Kidney epithelial cell (primary cell): ENCODE results near the gene ENTR1. TPM values are rescaled to one million over a fixed set of nuclear protein-coding genes. Genes with fewer than 3 reads are reported as not detected.

Experiments
- DNase-seq: peaks from one replicate; pipeline ENCODE4 v3.0.0-alpha.2; 2010; ENCODE audit warnings: low read depth
- H3K27me3 ChIP-seq: 2 replicates; pipeline ENCODE4 v1.6.0; 2011; ENCODE audit warnings: low read length; ENCODE audit not compliant: control insufficient read depth, insufficient read depth
- H3K36me3 ChIP-seq: 2 replicates; pipeline ENCODE4 v1.5.1; 2011; ENCODE audit warnings: low read length; ENCODE audit not compliant: control insufficient read depth, insufficient read depth
- H3K4me3 ChIP-seq: 2 replicates; pipeline ENCODE4 v1.5.1; 2011; ENCODE audit warnings: low read depth, mild to moderate bottlenecking, control low read depth, low read length
- total RNA-seq: library from RNA; depleted of rRNA; stranded (reverse); fragments of >200 nt; gene quantifications from 2 replicates; pipeline ENCODE4 v1.2.3, GENCODE V29; 2015
- TF ChIP-seq, protein P1 (sequence below): IDR thresholded peaks from 2 replicates; pipeline ENCODE4 v1.5.1; 2011; ENCODE audit warnings: mild to moderate bottlenecking, moderate library complexity, low read length, control low read depth, inconsistent platforms; ENCODE audit not compliant: insufficient read depth, poor library complexity, severe bottlenecking

The ENTR1 gene
- total RNA-seq, 1 donor from 2014 or later: 71.4 TPM

DNA sequence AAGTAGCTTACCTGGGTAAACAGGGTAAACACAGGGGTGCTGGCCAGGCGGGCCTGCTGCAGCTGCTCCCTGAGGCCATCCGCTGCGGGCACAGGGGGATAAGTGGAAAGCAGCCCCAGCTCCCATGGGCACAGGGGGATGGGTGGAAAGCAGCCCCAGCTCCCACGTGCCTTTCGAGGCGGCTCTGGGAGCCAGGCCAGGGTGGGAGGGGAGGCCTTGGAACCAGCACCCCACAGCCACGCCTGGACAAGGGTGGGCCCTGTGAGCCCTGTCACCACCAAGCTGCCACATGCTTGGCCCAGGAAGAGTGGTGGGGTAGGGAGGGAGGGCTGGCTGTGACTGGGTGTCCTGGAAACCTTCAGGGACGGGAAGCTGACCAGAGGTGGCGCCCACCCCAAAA is 29.1 kb downstream of the ENTR1 start:
- TF ChIP-seq, protein P1, sequence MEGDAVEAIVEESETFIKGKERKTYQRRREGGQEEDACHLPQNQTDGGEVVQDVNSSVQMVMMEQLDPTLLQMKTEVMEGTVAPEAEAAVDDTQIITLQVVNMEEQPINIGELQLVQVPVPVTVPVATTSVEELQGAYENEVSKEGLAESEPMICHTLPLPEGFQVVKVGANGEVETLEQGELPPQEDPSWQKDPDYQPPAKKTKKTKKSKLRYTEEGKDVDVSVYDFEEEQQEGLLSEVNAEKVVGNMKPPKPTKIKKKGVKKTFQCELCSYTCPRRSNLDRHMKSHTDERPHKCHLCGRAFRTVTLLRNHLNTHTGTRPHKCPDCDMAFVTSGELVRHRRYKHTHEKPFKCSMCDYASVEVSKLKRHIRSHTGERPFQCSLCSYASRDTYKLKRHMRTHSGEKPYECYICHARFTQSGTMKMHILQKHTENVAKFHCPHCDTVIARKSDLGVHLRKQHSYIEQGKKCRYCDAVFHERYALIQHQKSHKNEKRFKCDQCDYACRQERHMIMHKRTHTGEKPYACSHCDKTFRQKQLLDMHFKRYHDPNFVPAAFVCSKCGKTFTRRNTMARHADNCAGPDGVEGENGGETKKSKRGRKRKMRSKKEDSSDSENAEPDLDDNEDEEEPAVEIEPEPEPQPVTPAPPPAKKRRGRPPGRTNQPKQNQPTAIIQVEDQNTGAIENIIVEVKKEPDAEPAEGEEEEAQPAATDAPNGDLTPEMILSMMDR: no peak
- peaks cover 4% of the 10 kb centered on the region for H3K36me3 ChIP-seq
- no peak for DNase-seq
- no peaks in the 10 kb centered on the region for H3K27me3 ChIP-seq
- H3K4me3 ChIP-seq: no peak overlapping the region

DNA sequence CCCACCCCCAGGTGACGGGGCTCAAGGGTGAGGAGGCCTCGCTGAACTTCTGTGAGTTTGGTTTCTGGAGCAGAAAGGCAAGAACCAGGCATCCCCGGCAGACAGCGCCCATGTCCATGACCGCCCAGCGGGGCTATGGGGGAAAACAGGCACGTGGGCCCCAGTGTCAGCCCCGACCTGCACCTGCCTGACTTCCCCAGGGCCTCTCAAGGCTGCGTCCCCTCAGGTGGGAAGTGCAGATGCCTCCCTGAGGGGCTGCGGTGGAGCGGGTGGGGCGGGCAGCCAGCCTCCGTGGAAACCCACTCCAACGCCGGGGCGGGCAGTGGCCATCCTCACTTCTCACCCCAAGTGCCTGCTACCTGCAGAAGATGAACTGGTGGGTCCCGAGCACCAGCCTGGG is 30.0 kb downstream of the ENTR1 start:
- H3K4me3 ChIP-seq: no peak overlapping the region
- TF ChIP-seq, protein P1: no peak

DNA sequence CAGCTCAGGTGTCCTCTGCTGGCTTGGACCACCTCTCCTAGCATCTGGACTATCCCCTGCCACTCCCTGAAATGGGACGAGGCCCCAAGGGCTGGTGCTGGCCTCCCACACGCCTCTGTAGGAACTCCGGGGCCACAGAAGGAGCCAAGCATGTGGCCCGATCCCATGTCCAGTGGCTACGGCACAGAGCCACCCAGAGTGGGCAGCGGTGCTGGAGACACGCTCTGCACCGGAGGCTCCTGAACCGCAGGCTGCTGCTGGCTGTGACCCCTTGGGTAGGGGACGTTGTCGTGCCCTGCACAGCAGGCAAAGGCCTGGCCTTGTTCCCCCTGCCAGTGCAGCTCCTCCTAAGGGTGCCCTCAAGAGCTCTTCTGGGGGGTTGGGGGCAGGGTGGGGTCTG is 30.5 kb downstream of the ENTR1 start:
- TF ChIP-seq, protein P1: no peak
- peaks cover 4% of the 10 kb centered on the region for H3K36me3 ChIP-seq
- H3K27me3 ChIP-seq: no peaks in the 10 kb centered on the region
- H3K4me3 ChIP-seq: no peak overlapping the region
- no peak for DNase-seq

More for the DNA sequence above, 30.0 kb downstream of the ENTR1 start:
- no peaks in the 10 kb centered on the region for H3K27me3 ChIP-seq
- H3K36me3 ChIP-seq: peaks cover 4% of the 10 kb centered on the region
- no peak for DNase-seq

DNA sequence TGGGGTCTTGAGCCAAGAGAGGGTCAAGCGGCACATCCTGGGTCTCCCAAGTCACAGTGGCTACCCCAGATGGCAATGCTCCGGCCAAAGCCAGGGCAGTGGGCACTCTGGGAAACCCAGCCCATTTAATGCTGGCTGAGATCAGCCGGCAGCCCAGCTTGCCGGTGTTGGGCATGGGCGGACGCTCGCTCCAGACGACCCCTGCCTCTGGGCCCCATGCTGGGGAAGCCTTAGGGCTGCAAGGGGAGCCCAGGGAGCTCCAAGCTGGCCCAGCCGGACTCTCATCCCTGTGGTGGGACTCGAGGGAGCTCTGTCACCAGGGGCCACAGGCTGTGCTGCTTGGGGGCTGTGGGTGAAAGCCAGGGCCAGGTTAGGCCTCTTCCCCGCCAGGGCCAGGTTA is 31.0 kb downstream of the ENTR1 start:
- H3K36me3 ChIP-seq: peaks cover 4% of the 10 kb centered on the region

DNA sequence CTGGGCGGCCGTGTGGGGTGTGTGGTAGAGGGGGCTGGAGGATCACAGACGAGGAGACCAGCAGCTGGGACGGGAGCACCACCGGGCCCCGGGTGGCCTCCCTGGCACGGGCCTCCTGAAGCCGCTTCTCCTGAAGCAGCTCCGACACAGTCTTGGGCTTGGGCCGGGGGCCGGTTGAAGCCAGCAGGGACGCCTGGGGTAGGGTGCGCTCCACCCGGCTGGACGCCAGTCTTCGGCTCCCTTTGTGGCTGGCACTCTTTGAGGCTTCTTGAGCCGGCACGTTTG is 31.5 kb downstream of the ENTR1 start:
- H3K4me3 ChIP-seq: no peak overlapping the region
- H3K36me3 ChIP-seq: peaks cover 4% of the 10 kb centered on the region

More for the DNA sequence above, 31.0 kb downstream of the ENTR1 start:
- no peak overlapping the region for H3K4me3 ChIP-seq
- no peak for DNase-seq
- no peaks in the 10 kb centered on the region for H3K27me3 ChIP-seq
- TF ChIP-seq, protein P1: no peak

More for the DNA sequence above, 31.5 kb downstream of the ENTR1 start:
- TF ChIP-seq, protein P1: no peak
- DNase-seq: no peak
- no peaks in the 10 kb centered on the region for H3K27me3 ChIP-seq
